Ishikawa (cell line): ENCODE data around the gene TAS2R30.

Experiments
- CEBPB ChIP-seq: IDR thresholded peaks from 2 replicates; pipeline ENCODE4 v1.6.1; 2012
- CREB1 ChIP-seq: IDR thresholded peaks from 2 replicates; pipeline ENCODE4 v1.6.1; 2012; ENCODE audit warnings: low read depth
- EGR1 ChIP-seq: IDR thresholded peaks from 2 replicates; pipeline ENCODE4 v1.6.1; 2012
- EP300 ChIP-seq: IDR thresholded peaks from 2 replicates; pipeline ENCODE4 v1.6.1; 2012; ENCODE audit warnings: borderline replicate concordance
- FOXM1 ChIP-seq: IDR thresholded peaks from 2 replicates; pipeline ENCODE4 v1.6.1; 2012; ENCODE audit warnings: low read depth, borderline replicate concordance
- MAX ChIP-seq: IDR thresholded peaks from 2 replicates; pipeline ENCODE4 v1.6.1; 2012
- NFIC ChIP-seq: IDR thresholded peaks from 2 replicates; pipeline ENCODE4 v1.6.1; 2012
- RAD21 ChIP-seq: IDR thresholded peaks from 2 replicates; pipeline ENCODE4 v1.6.1; 2012; ENCODE audit warnings: low read depth
- REST ChIP-seq: IDR thresholded peaks from 2 replicates; pipeline ENCODE4 v1.6.1; 2012; ENCODE audit warnings: low read depth, mild to moderate bottlenecking
- TAF1 ChIP-seq: IDR thresholded peaks from 2 replicates; pipeline ENCODE4 v1.6.1; 2012; ENCODE audit warnings: low read depth, mild to moderate bottlenecking
- TCF12 ChIP-seq: IDR thresholded peaks from 2 replicates; pipeline ENCODE4 v1.6.1; 2012; ENCODE audit warnings: low read depth
- TEAD4 ChIP-seq: IDR thresholded peaks from 2 replicates; pipeline ENCODE4 v1.6.1; 2012
- USF1 ChIP-seq: IDR thresholded peaks from 2 replicates; pipeline ENCODE4 v1.6.1; 2012
- YY1 ChIP-seq: IDR thresholded peaks from 2 replicates; pipeline ENCODE4 v1.6.1; 2012; ENCODE audit warnings: low read depth
- ZBTB7A ChIP-seq: IDR thresholded peaks from 2 replicates; pipeline ENCODE4 v1.6.1; 2012; ENCODE audit warnings: low read depth

Gene TAS2R30

GRCh38 chr12:11089246-11089645 lies 45.2 kb downstream of the TAS2R30 start:
- no peak for TF ChIP-seq TCF12
- no peak for TF ChIP-seq CEBPB
- TF ChIP-seq RAD21 = no peak
- TF ChIP-seq EGR1 = no peak
- no peak for TF ChIP-seq ZBTB7A
- no peak for TF ChIP-seq NFIC
- no peak for TF ChIP-seq TAF1
- no peak for TF ChIP-seq USF1
- TF ChIP-seq REST = no peak
- TF ChIP-seq FOXM1 = no peak
- no peak for TF ChIP-seq MAX
- no peak for TF ChIP-seq YY1
- TF ChIP-seq EP300 = no peak
- TF ChIP-seq CREB1 = no peak

GRCh38 chr12:11085419-11085818 lies 49.0 kb downstream of the TAS2R30 start:
- TF ChIP-seq TAF1 (no peak), EGR1 (no peak), ZBTB7A (no peak), NFIC (no peak), REST (no peak), TEAD4 (no peak), USF1 (no peak), FOXM1 (no peak), MAX (no peak), TCF12 (no peak), CEBPB (no peak)
